Right lobe of liver (tissue), 4 donors: ENCODE measurements around the gene CEP128.

ENCODE experiments used
- POLR2A ChIP-seq: fragments of 450-650 bp; IDR thresholded peaks from one replicate; pipeline ENCODE4 v1.6.1; 2017; ENCODE audit warnings: antibody characterized with exemption, mild to moderate bottlenecking
- TF ChIP-seq, protein P1 (sequence below), 4 donors: fragments of 200-600 bp in 3 of 4; fragments of 450-650 bp in 1 of 4; IDR thresholded peaks; one replicate each; pipeline versions ENCODE4 v1.5.1 to v1.8.0; 2016 to 2022; ENCODE audit warnings: antibody characterized with exemption in 4 of 4, mild to moderate bottlenecking in 2 of 4
- donor health status: DM: no; HTN: no; CAD: no.
- donor health status: DM: no; HTN: no; CAD: no.
- donor health status: DM: no; HTN: yes; CAD: no.

DNA sequence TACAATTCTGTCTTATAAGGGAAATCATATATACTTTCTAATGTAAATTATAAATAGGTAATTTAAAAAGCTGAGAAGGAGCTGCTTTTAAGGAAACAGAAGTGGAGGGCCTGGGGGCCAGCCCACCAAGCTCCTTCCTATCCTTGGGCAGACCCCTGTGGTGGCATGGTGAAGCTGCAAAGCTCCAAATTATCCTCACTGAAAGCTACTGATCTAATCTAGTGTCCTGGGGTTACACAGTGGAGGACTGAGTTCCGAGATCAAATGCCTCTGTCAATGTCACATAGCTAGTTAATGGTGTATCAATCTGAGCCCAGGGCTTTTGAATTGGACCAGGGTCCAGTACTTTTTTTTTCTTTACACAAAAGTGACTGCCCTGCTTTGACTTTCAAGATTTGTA, 355.4 kb downstream of the CEP128 start:
- TF ChIP-seq, protein P1, sequence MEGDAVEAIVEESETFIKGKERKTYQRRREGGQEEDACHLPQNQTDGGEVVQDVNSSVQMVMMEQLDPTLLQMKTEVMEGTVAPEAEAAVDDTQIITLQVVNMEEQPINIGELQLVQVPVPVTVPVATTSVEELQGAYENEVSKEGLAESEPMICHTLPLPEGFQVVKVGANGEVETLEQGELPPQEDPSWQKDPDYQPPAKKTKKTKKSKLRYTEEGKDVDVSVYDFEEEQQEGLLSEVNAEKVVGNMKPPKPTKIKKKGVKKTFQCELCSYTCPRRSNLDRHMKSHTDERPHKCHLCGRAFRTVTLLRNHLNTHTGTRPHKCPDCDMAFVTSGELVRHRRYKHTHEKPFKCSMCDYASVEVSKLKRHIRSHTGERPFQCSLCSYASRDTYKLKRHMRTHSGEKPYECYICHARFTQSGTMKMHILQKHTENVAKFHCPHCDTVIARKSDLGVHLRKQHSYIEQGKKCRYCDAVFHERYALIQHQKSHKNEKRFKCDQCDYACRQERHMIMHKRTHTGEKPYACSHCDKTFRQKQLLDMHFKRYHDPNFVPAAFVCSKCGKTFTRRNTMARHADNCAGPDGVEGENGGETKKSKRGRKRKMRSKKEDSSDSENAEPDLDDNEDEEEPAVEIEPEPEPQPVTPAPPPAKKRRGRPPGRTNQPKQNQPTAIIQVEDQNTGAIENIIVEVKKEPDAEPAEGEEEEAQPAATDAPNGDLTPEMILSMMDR (IDR thresholded peaks at IDR 0.05) = no peak
- TF ChIP-seq POLR2A = no peak
